ENCODE measurements around the gene DERL3. TPM values are rescaled to one million over a fixed set of nuclear protein-coding genes. Genes with fewer than 3 reads are reported as not detected.

Gene DERL3
- 10 to 100 TPM in 1 of 4 donors, 1 to 10 TPM in 3; 1.9 to 20.0 (median 3.1) TPM for total RNA-seq

GRCh38 chr22:23838681-23839468 is at the start of gene DERL3:
Gene DERL3, minus strand, starts transcription at chr22:23839006. Its CDS starts 19 bp downstream, at chr22:23838987.
- TF ChIP-seq POLR2AphosphoS5 (IDR thresholded peaks at IDR 0.05) (peak in 1 of 3 donors; percentile 16), CTCF (IDR thresholded peaks at IDR 0.05) (no peak)
- 1% methylated on average over 69 of the region's 70 CpGs; no CpG with 5 or more reads in 1 of the 2 donors for WGBS, 2 donors (ENCODE audit: low coverage in 1 of 2)
- peak within 1 kb of the TSS; percentile 7 to 69 (median 40) for H3K27ac ChIP-seq
- H3K4me1 ChIP-seq = peaks cover 13 to 18% (median 16%) of the 10 kb centered on the region in 4 donors
- DNase-seq = peak; percentile 99
- peaks cover 0 to 10% (median 0%) of the 10 kb centered on the region in 4 donors for H3K36me3 ChIP-seq
- intact Hi-C loops (cut with DNase I; ENCODE audit: low total_unique reads) (no loop called here), in situ Hi-C loops (cut with MboI; ENCODE audit: low pct_ligation_motif_present in 1 of 4, low pct_unique_long_range_greater_than_20kb in 1 of 4, low sequenced_read_pairs in 3 of 4) (loop anchor here in 1 of 4 donors (25.0 kb wide), 1 partner anchor 302 kb away; no protein-coding TSS in a partner anchor)
- H3K27me3 ChIP-seq = no peaks in the 10 kb centered on the region
- H3K4me3 ChIP-seq = peak within 1 kb of the TSS in 3 of 4 donors; percentile 31 to 57 (median 33)
- no peaks in the 10 kb centered on the region for H3K9me3 ChIP-seq

- WGBS, 2 donors (ENCODE audit: low coverage in 1 of 2) = 95% methylated on average over 8 of the region's 9 CpGs; no CpG with 5 or more reads in 1 of the 2 donors
- H3K36me3 ChIP-seq = no peaks in the 10 kb centered on the region
- H3K27me3 ChIP-seq = no peaks in the 10 kb centered on the region
- intact Hi-C loops (cut with DNase I; ENCODE audit: low total_unique reads) = no loop called here
- no peak overlapping the region for H3K4me3 ChIP-seq
- DNase-seq = no peak
- H3K9me3 ChIP-seq = no peaks in the 10 kb centered on the region
- H3K27ac ChIP-seq = no peak overlapping the region
- TF ChIP-seq POLR2AphosphoS5 (IDR thresholded peaks at IDR 0.05) = no peak
- no peak for TF ChIP-seq EP300 (IDR thresholded peaks at IDR 0.05; ENCODE audit: low read depth)
- TF ChIP-seq CTCF (IDR thresholded peaks at IDR 0.05) = no peak
- TF ChIP-seq POLR2A (IDR thresholded peaks at IDR 0.05) = no peak
- in situ Hi-C loops (cut with MboI; ENCODE audit: low pct_ligation_motif_present in 1 of 4, low pct_unique_long_range_greater_than_20kb in 1 of 4, low sequenced_read_pairs in 3 of 4) = no loop called here
- H3K4me1 ChIP-seq = no peaks in the 10 kb centered on the region
These were observed 45.3 kb upstream of the DERL3 start for GRCh38 chr22:23884140-23884539.

- no peaks in the 10 kb centered on the region for H3K4me1 ChIP-seq
- intact Hi-C loops (cut with DNase I; ENCODE audit: low total_unique reads) = no loop called here
- 100% methylated on average over 9 of the region's 9 CpGs; no CpG with 5 or more reads in 1 of the 2 donors for WGBS, 2 donors (ENCODE audit: low coverage in 1 of 2)
These were observed 44.9 kb upstream of the DERL3 start for GRCh38 chr22:23883658-23884057.

More at GRCh38 chr22:23883658-23884057, 44.9 kb upstream of the DERL3 start:
- no peaks in the 10 kb centered on the region for H3K27me3 ChIP-seq
- no peak for DNase-seq
- no peaks in the 10 kb centered on the region for H3K9me3 ChIP-seq
- TF ChIP-seq CTCF (IDR thresholded peaks at IDR 0.05) (no peak), POLR2AphosphoS5 (IDR thresholded peaks at IDR 0.05) (no peak), POLR2A (IDR thresholded peaks at IDR 0.05) (no peak), EP300 (IDR thresholded peaks at IDR 0.05; ENCODE audit: low read depth) (no peak)
- no peak overlapping the region for H3K27ac ChIP-seq
- in situ Hi-C loops (cut with MboI; ENCODE audit: low pct_ligation_motif_present in 1 of 4, low pct_unique_long_range_greater_than_20kb in 1 of 4, low sequenced_read_pairs in 3 of 4) = no loop called here
- no peaks in the 10 kb centered on the region for H3K36me3 ChIP-seq
- no peak overlapping the region for H3K4me3 ChIP-seq

Measured in transverse colon (tissue), 4 donors.